SKM-1 (cell line): ENCODE data around the gene RAMP3.

Source experiments
- DNase-seq: peaks from one replicate; lab custom pipeline; 2025; ENCODE audit not compliant: unreplicated experiment; lab: John Stamatoyannopoulos, UW

Gene RAMP3

DNA sequence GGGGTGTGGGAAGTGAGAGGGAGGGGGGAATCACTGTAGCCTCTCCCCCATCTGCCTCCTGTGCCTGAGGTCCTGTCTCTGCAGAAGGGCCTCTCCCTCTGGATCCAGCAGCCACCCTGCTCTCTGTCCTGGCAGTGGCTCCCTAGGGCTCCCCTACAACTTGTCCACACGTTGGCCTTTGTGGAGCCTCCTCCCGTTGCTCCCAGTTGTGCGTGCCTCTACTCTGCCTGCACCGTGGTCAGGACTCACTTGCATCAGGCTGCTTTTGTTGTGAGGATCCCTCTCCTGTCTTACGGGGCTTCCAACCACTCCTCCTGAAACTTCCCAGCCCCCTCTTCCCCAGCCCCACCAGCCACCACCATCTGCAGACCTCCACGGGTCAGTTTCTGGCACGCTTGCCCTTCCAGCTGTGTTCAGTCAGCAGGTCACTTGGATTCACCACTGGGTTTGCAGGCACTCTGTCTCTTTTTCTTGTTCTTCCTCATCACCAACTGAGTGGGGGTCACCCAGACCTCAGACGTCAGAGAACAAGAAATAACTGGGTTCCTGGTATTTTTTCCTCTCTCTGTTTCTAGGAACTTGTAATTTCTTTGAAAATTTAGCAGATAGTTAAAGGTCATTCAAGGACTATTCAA, 62.3 kb downstream of the RAMP3 start:
- DNase-seq: no peak

- DNase-seq: no peak
Observed at GRCh38 chr7:45220846-45221618, 63.4 kb downstream of the RAMP3 start.

DNA sequence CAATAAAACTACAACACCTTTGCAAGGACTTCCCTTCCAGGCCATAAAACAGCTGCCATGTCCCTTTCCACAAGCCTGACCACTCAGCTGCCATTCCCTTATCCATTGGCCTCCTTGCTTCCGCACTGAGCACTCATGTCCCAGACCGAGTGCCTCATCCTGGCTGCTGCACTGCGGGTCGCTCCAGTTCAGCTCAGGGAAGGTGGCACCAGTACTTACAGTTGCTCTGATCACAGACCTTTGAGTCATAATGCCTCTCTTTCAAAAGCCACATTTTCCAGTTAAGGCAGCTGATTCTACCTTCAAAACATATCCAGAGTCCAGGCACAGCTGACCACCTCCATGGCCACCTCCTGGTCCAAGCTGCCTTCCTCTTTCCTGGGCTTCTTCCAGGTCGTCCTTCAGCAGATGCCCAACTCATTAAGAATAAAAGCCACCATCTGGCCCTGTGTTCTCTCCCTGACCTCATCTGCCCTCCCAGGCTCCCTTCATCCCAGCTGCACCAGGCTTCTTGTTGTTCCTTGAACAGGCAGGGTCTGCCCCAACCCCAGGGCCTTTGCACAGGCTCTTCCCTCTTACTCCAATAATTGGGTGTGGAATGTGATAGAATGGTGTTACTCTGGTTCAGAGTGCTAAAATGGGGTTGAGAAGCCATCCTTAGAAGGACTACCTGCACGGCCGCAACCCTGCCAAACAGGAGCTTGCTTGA, 64.5 kb downstream of the RAMP3 start:
- DNase-seq: no peak

GRCh38 chr7:45223078-45223477, 65.5 kb downstream of the RAMP3 start:
- no peak for DNase-seq

GRCh38 chr7:45223728-45224630, 66.4 kb downstream of the RAMP3 start:
- DNase-seq: no peak

DNA sequence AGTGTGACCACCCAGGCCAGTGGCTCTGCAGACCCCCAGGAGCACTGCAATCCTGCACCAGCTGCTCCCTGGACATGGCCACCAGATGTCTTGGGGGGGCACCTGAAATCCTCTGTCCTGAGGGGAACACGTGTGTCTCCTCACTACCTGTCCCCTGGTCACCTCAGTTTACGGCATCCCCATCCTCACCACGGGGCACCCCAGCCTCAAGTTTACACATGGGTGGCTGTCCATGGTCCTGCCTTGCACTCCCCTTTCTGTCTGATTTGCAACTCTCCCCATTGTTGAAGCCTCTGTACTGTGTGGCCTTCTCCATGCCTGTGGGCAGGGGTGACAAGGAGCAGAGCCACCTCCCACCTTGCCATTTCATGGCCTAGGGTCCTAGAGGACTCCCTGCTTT, 67.2 kb downstream of the RAMP3 start:
- DNase-seq: no peak

GRCh38 chr7:45225311-45225947, 67.8 kb downstream of the RAMP3 start:
- no peak for DNase-seq

GRCh38 chr7:45225948-45226335, 68.4 kb downstream of the RAMP3 start:
- no peak for DNase-seq

- DNase-seq: no peak
Observed at GRCh38 chr7:45229156-45229920, 71.7 kb downstream of the RAMP3 start.

DNA sequence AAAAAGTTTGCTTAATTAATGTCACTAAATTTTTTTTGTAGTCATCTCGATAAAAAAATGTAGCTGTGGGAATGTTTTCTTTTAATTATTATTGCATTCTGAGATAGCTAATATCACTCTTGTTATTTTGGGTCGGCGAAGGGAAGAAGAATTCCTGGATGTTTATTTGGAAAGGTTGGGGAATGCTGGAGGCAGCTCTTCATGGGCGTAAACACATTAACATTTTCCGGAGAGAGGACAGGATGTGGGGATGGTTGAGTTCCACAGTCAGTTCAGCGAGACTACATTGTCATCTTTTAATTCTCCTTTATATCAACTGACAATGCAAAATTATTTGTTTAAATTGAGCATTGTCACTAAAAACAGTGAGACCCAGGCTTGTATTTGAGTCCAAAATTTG, 72.5 kb downstream of the RAMP3 start:
- no peak for DNase-seq

- DNase-seq: no peak
Observed at GRCh38 chr7:45230611-45231165, 73.1 kb downstream of the RAMP3 start.

GRCh38 chr7:45233249-45233775, 75.7 kb downstream of the RAMP3 start:
- DNase-seq: no peak
